HepG2 (cell line): ENCODE data around the gene GPBAR1. TPM values are rescaled to one million over a fixed set of nuclear protein-coding genes. Genes with fewer than 3 reads are reported as not detected.

ENCODE experiments used
- AGO2 ChIP-seq: fragments of 200-400 bp; formaldehyde crosslinking; optimal IDR thresholded peaks from 2 replicates; pipeline ENCODE3; 2017; ENCODE audit warnings: mild to moderate bottlenecking, low read depth, low read length, moderate library complexity
- ATF4 ChIP-seq, 2 experiments: fragments of 450-650 bp in 1 of 2; sonication (generic) in 1 of 2; formaldehyde crosslinking; IDR thresholded peaks; 2 replicates each; pipeline versions ENCODE4 v1.5.0 to v1.8.0; 2020 to 2022; ENCODE audit warnings: mild to moderate bottlenecking in 1 of 2, missing genetic modification reagents in 1 of 2
- HDAC6 ChIP-seq: fragments of 200-600 bp; sonication (generic); IDR thresholded peaks from 2 replicates; pipeline ENCODE4 v1.7.0; 2017; ENCODE audit warnings: mild to moderate bottlenecking, antibody characterized with exemption, low read length, low read depth
- LRRFIP1 ChIP-seq: sonication (generic); formaldehyde crosslinking; conservative IDR thresholded peaks from 2 replicates; pipeline ENCODE4 v1.4.0; 2020; ENCODE audit warnings: missing genetic modification reagents
- MAX ChIP-seq: IDR thresholded peaks from 2 replicates; pipeline ENCODE4 v1.6.1; 2012; ENCODE audit warnings: inconsistent platforms
- MIER2 ChIP-seq: IDR thresholded peaks from 2 replicates; pipeline ENCODE4 v1.6.1; 2016; ENCODE audit warnings: missing biosample characterization, missing genetic modification reagents
- NAIF1 ChIP-seq: sonication (generic); formaldehyde crosslinking; IDR thresholded peaks from 2 replicates; pipeline ENCODE4 v1.5.0; 2020; ENCODE audit warnings: mild to moderate bottlenecking, missing genetic modification reagents, borderline replicate concordance
- NCOA1 ChIP-seq: sonication (generic); formaldehyde crosslinking; IDR thresholded peaks from 2 replicates; pipeline ENCODE4 v1.9.0; 2021; ENCODE audit warnings: missing genetic modification reagents
- NR2F6 ChIP-seq, 2 experiments: IDR thresholded peaks; 2 replicates each; pipeline ENCODE4 v1.6.1; 2016; ENCODE audit warnings: antibody characterized with exemption in 1 of 2, mild to moderate bottlenecking in 1 of 2
- SCMH1 ChIP-seq: sonication (generic); formaldehyde crosslinking; IDR thresholded peaks from 2 replicates; pipeline ENCODE4 v1.9.0; 2021; ENCODE audit warnings: missing genetic modification reagents, mild to moderate bottlenecking, borderline replicate concordance
- SP140L ChIP-seq: sonication (generic); formaldehyde crosslinking; IDR thresholded peaks from 2 replicates; pipeline ENCODE4 v1.4.0; 2020; ENCODE audit warnings: missing genetic modification reagents, borderline replicate concordance
- TBL1XR1 ChIP-seq: fragments of 150-350 bp; IDR thresholded peaks from 2 replicates; pipeline ENCODE4 v1.6.1; 2014; ENCODE audit warnings: borderline replicate concordance, low read length; ENCODE audit not compliant: partially characterized antibody
- TBX3 ChIP-seq: fragments of 450-650 bp; IDR thresholded peaks from 2 replicates; pipeline ENCODE4 v1.6.1; 2017; ENCODE audit warnings: antibody characterized with exemption, mild to moderate bottlenecking, inconsistent platforms, borderline replicate concordance
- THYN1 ChIP-seq: sonication (generic); formaldehyde crosslinking; IDR thresholded peaks from 2 replicates; pipeline ENCODE4 v1.8.1; 2023; ENCODE audit warnings: low read depth, mild to moderate bottlenecking, moderate library complexity, missing genetic modification reagents, borderline replicate concordance
- ZNF20 ChIP-seq: sonication (generic); formaldehyde crosslinking; IDR thresholded peaks from 2 replicates; pipeline ENCODE4 v1.4.0; 2020; ENCODE audit warnings: mild to moderate bottlenecking, moderate library complexity, missing genetic modification reagents
- ZNF264 ChIP-seq: sonication (generic); formaldehyde crosslinking; IDR thresholded peaks from 2 replicates; pipeline ENCODE4 v1.4.0; 2020; ENCODE audit warnings: missing genetic modification reagents
- ZNF337 ChIP-seq: sonication (generic); formaldehyde crosslinking; IDR thresholded peaks from 2 replicates; pipeline ENCODE4 v1.5.1; 2020; ENCODE audit warnings: missing genetic modification reagents, low read depth, mild to moderate bottlenecking, borderline replicate concordance
- ZNF44 ChIP-seq: sonication (generic); formaldehyde crosslinking; IDR thresholded peaks from 2 replicates; pipeline ENCODE4 v1.5.1; 2020; ENCODE audit warnings: mild to moderate bottlenecking, missing genetic modification reagents
- ZNF441 ChIP-seq: sonication (generic); formaldehyde crosslinking; IDR thresholded peaks from 2 replicates; pipeline ENCODE4 v1.7.0; 2021; ENCODE audit warnings: missing genetic modification reagents, borderline replicate concordance
- ZNF777 ChIP-seq: sonication (generic); formaldehyde crosslinking; IDR thresholded peaks from 2 replicates; pipeline ENCODE4 v1.4.0; 2020; ENCODE audit warnings: missing genetic modification reagents
- polyA plus RNA-seq, 8 experiments: library from polyadenylated mRNA; depleted of rRNA in 3 of 8; stranded (reverse) in 7 of 8; unstranded in 1 of 8; fragments of >200 nt; fragmentation: Illumina TruSeq in 4 of 8; extraction: Trizol in 4 of 8; gene quantifications; 2 replicates each; pipeline versions ENCODE4 v1.2.1 to v1.2.3, GENCODE V29; 2011 to 2016; ENCODE audit warnings: low read depth in 4 of 8, missing spikeins in 1 of 8, mixed read lengths in 1 of 8; ENCODE audit not compliant: insufficient read depth in 1 of 8
- total RNA-seq, 5 experiments: library from RNA; depleted of rRNA; stranded (reverse); fragments of >200 nt; fragmentation: Illumina TruSeq; extraction: Trizol; gene quantifications; 2 replicates each; pipeline ENCODE4 v1.2.3, GENCODE V29; 2016; ENCODE audit warnings: low read depth in 1 of 5

GPBAR1 gene
- total and polyA plus RNA-seq, 2 of the 13 experiments (the other 11 are each of a cell fraction or from before 2014, with no cell fraction given), result 0.05 to 0.09 TPM

GRCh38 chr2:218301176-218301819, 40.5 kb downstream of the GPBAR1 start (continued):
- TF ChIP-seq MAX (peak; percentile 47; the same call in 1 of the 2 replicates), TBL1XR1 (no peak), ZNF441 (CRISPR knock-in tag) (no peak), HDAC6 (no peak), ZNF337 (CRISPR knock-in tag) (0 out of 2 replicates have a peak, but pooled peaks have one; percentile 53), SCMH1 (CRISPR knock-in tag) (no peak), ZNF20 (CRISPR knock-in tag) (no peak), MIER2 (no peak; the same call in 1 of the 2 replicates), ATF4 (CRISPR knock-in tag; IDR thresholded peaks at IDR 0.05) (no peak), THYN1 (CRISPR knock-in tag) (no peak), SP140L (CRISPR knock-in tag) (0 out of 2 replicates have a peak, but pooled peaks have one; percentile 75), ZNF264 (CRISPR knock-in tag) (peak; percentile 60; the same call in 1 of the 2 replicates), NAIF1 (CRISPR knock-in tag) (0 out of 2 replicates have a peak, but pooled peaks have one; percentile 24), ZNF777 (CRISPR knock-in tag) (no peak), ZNF44 (CRISPR knock-in tag) (0 out of 2 replicates have a peak, but pooled peaks have one; percentile 31), LRRFIP1 (CRISPR knock-in tag) (0 out of 2 replicates have a peak, but pooled peaks have one; percentile 66), NR2F6 (IDR thresholded peaks at IDR 0.05) (no peak), NR2F6 (CRISPR knock-in tag; IDR thresholded peaks at IDR 0.05) (peak; percentile 76), TBX3 (no peak), AGO2 (no peak), NCOA1 (CRISPR knock-in tag) (no peak)
